PC-3 (cell line): Measurements from ENCODE around the gene CFL1. TPM values are rescaled to one million over a fixed set of nuclear protein-coding genes. Genes with fewer than 3 reads are reported as not detected.

Experiments used
- ATAC-seq: fragments of 200-7000 bp; cut with Tn5 transposase; 2 replicates; pipeline ENCODE4 v1.9.1; 2020; ENCODE audit warnings: mild to moderate bottlenecking, moderate library complexity
- BruUV-seq: library from RNA; stranded (reverse); fragments of 400-500 nt; replicated peaks from 2 replicates; lab custom pipeline; 2021; lab: Mats Ljungman, UMichigan
- CTCF ChIA-PET: fragments of 300-600 bp; sonication (Branson Sonifier 250); formaldehyde crosslinking; loops from one replicate; lab custom pipeline; 2022; ENCODE audit warnings: antibody characterized with exemption; lab: Charles Lee
- POLR2A ChIA-PET: fragments of 300-600 bp; sonication (Branson Sonifier 250); formaldehyde crosslinking; loops from one replicate; lab custom pipeline; 2022; ENCODE audit warnings: antibody characterized with exemption; ENCODE audit not compliant: unreplicated experiment; lab: Charles Lee
- DNase-seq: peaks from one replicate; pipeline ENCODE4 v3.0.0-alpha.2; 2015
- H2AFZ ChIP-seq: fragments of 300-600 bp; sonication (generic); 2 replicates; pipeline ENCODE4 v1.6.0; 2016; ENCODE audit warnings: antibody characterized with exemption, low read length
- H3F3A ChIP-seq: fragments of 300-600 bp; sonication (generic); one replicate; pipeline ENCODE4 v1.6.0; 2017; ENCODE audit warnings: antibody characterized with exemption, low read length, control low read depth, mild to moderate bottlenecking; ENCODE audit not compliant: unreplicated experiment
- H3K27ac ChIP-seq: fragments of 300-600 bp; sonication (generic); 2 replicates; pipeline ENCODE4 v1.5.1; 2016; ENCODE audit warnings: mild to moderate bottlenecking, low read length
- H3K27me3 ChIP-seq: fragments of 300-600 bp; sonication (generic); 2 replicates; pipeline ENCODE4 v1.6.1; 2016; ENCODE audit warnings: low read length, mixed read lengths
- H3K36me3 ChIP-seq: fragments of 300-600 bp; sonication (generic); 2 replicates; pipeline ENCODE4 v1.6.1; 2016; ENCODE audit warnings: low read depth, mixed run types, low read length, mixed read lengths
- H3K4me1 ChIP-seq: fragments of 300-600 bp; sonication (generic); 2 replicates; pipeline ENCODE4 v1.5.1; 2016; ENCODE audit warnings: low read length; ENCODE audit not compliant: insufficient read depth
- H3K4me2 ChIP-seq: fragments of 300-600 bp; sonication (generic); 2 replicates; pipeline ENCODE4 v1.6.0; 2016; ENCODE audit warnings: low read length
- H3K4me3 ChIP-seq: fragments of 300-600 bp; sonication (generic); 2 replicates; pipeline ENCODE4 v1.5.1; 2016; ENCODE audit warnings: mild to moderate bottlenecking, low read length, mixed read lengths
- H3K79me2 ChIP-seq: fragments of 300-600 bp; sonication (generic); 2 replicates; pipeline ENCODE4 v1.6.1; 2017; ENCODE audit warnings: low read length, mixed read lengths
- H3K9ac ChIP-seq: fragments of 300-600 bp; sonication (generic); 2 replicates; pipeline ENCODE4 v1.6.0; 2016; ENCODE audit warnings: mild to moderate bottlenecking, low read length
- H3K9me2 ChIP-seq: fragments of 300-600 bp; sonication (generic); replicated peaks from 2 replicates; pipeline ENCODE4 v1.6.1; 2016; ENCODE audit warnings: mixed run types, low read length, mixed read lengths
- H3K9me3 ChIP-seq: fragments of 300-600 bp; sonication (generic); 2 replicates; pipeline ENCODE4 v1.6.1; 2016; ENCODE audit warnings: low read length, mixed read lengths
- H4K20me1 ChIP-seq: fragments of 300-600 bp; sonication (generic); 2 replicates; pipeline ENCODE4 v1.6.1; 2016; ENCODE audit warnings: low read length, mixed read lengths
- CTCF ChIP-seq: fragments of 300-600 bp; sonication (generic); conservative IDR thresholded peaks from 2 replicates; pipeline ENCODE4 v1.5.1; 2017; ENCODE audit warnings: antibody characterized with exemption, low read depth, mild to moderate bottlenecking, low read length
- EZH2 ChIP-seq: fragments of 300-600 bp; sonication (generic); IDR thresholded peaks from one replicate; pipeline ENCODE4 v1.6.1; 2017; ENCODE audit warnings: antibody characterized with exemption, mild to moderate bottlenecking, low read length; ENCODE audit not compliant: unreplicated experiment
- EZH2phosphoT487 ChIP-seq: fragments of 300-600 bp; sonication (generic); IDR thresholded peaks from 2 replicates; pipeline ENCODE4 v1.6.1; 2018; ENCODE audit warnings: mild to moderate bottlenecking, antibody characterized with exemption, low read length, borderline replicate concordance
- intact Hi-C: fragments of 100-400 bp; cut with micrococcal nuclease; formaldehyde crosslinking; loops from 2 replicates; pipeline ENCODE4 v1.9.0; 2023
- total RNA-seq: library from RNA; depleted of rRNA; stranded (reverse); fragments of >200 nt; gene quantifications from 2 replicates; pipeline ENCODE4 v1.2.3, GENCODE V29; 2014

The CFL1 gene
- total RNA-seq, 1 experiment from 2014 or later = 2,710 TPM

- Histone ChIP-seq H3K27ac (no peak overlapping the region), H3K4me3 (no peak overlapping the region), H3F3A (no peaks in the 10 kb centered on the region), H3K27me3 (no peaks in the 10 kb centered on the region), H3K9me2 (no peaks in the 10 kb centered on the region), H3K79me2 (no peaks in the 10 kb centered on the region), H3K4me2 (no peak overlapping the region), H3K4me1 (peaks cover 4% of the 10 kb centered on the region; the same call in 1 of the 2 replicates), H3K36me3 (no peaks in the 10 kb centered on the region), H3K9me3 (no peaks in the 10 kb centered on the region), H2AFZ (no peak overlapping the region), H4K20me1 (no peaks in the 10 kb centered on the region), H3K9ac (no peak overlapping the region)
- no peak for TF ChIP-seq EZH2phosphoT487
- ATAC-seq = no peak
- intact Hi-C loops = no loop called here
- no peak for DNase-seq
- BruUV-seq = no TSS peak
- CTCF ChIA-PET = interaction anchor here (1.4 kb wide), 1 partner anchor 34 kb away, joined by 10 read pairs; no protein-coding TSS in a partner anchor
- POLR2A ChIA-PET = no interaction called here
Measured at GRCh38 chr11:65814131-65814985, 43.6 kb downstream of the CFL1 start.

GRCh38 chr11:65811764-65812475 is 46.1 kb downstream of the CFL1 start:
- Histone ChIP-seq H3K4me3 (no peak overlapping the region), H3K4me2 (no peak overlapping the region), H4K20me1 (no peaks in the 10 kb centered on the region), H3K4me1 (no peaks in the 10 kb centered on the region), H2AFZ (no peak overlapping the region), H3K27ac (no peak overlapping the region), H3K9me2 (no peaks in the 10 kb centered on the region), H3F3A (no peaks in the 10 kb centered on the region), H3K79me2 (no peaks in the 10 kb centered on the region), H3K9me3 (no peaks in the 10 kb centered on the region), H3K27me3 (no peaks in the 10 kb centered on the region), H3K9ac (no peak overlapping the region), H3K36me3 (no peaks in the 10 kb centered on the region)
- DNase-seq = no peak
- BruUV-seq = no TSS peak
- ChIA-PET POLR2A (no interaction called here), CTCF (interaction anchor here (0.5 kb wide), 1 partner anchor 17 kb away, joined by 4 read pairs; no protein-coding TSS in a partner anchor)
- intact Hi-C loops = no loop called here
- no peak for ATAC-seq
- TF ChIP-seq EZH2phosphoT487 = no peak
- TF ChIP-seq CTCF = no peak
- TF ChIP-seq EZH2 = no peak

GRCh38 chr11:65810046-65810868 is 47.7 kb downstream of the CFL1 start:
- Histone ChIP-seq H3K9ac (no peak overlapping the region), H3K36me3 (no peaks in the 10 kb centered on the region), H3K27ac (no peak overlapping the region), H3K27me3 (no peaks in the 10 kb centered on the region), H3K4me3 (no peak overlapping the region), H3F3A (no peaks in the 10 kb centered on the region), H3K79me2 (no peaks in the 10 kb centered on the region), H3K9me3 (no peaks in the 10 kb centered on the region), H2AFZ (no peak overlapping the region), H3K4me1 (no peaks in the 10 kb centered on the region), H4K20me1 (no peaks in the 10 kb centered on the region), H3K4me2 (no peak overlapping the region), H3K9me2 (no peaks in the 10 kb centered on the region)
- TF ChIP-seq CTCF = no peak
- TF ChIP-seq EZH2 = no peak
- no peak for TF ChIP-seq EZH2phosphoT487
- no peak for DNase-seq
- intact Hi-C loops = no loop called here
- BruUV-seq = no TSS peak
- no peak for ATAC-seq
- CTCF ChIA-PET = no interaction called here
- POLR2A ChIA-PET = no interaction called here
